Measurements from ENCODE around the gene SLC40A1. TPM values are rescaled to one million over a fixed set of nuclear protein-coding genes. Genes with fewer than 3 reads are reported as not detected.
A peak's percentile ranks its signal among the peaks of the same experiment; 100 is the strongest.

The SLC40A1 gene
- total RNA-seq, 1 donor from 2014 or later: not detected

GRCh38 chr2:189627789-189628188 lies 47.2 kb upstream of the SLC40A1 start:
- Mint-ChIP-seq H3K27me3 (ENCODE audit: insufficient read depth, low read depth) (no peaks in the 10 kb centered on the region), H3K9me3 (no peaks in the 10 kb centered on the region), H3K27ac (no peak overlapping the region), H3K4me3 (no peak overlapping the region), H3K4me1 (no peaks in the 10 kb centered on the region), H3K36me3 (no peaks in the 10 kb centered on the region)
- DNase-seq (ENCODE audit: low spot score): no peak
- Histone ChIP-seq H3K79me2 (ENCODE audit: low read depth) (no peaks in the 10 kb centered on the region), H4K20me1 (ENCODE audit: low read depth) (no peaks in the 10 kb centered on the region), H3K36me3 (no peaks in the 10 kb centered on the region), H3K4me2 (no peak overlapping the region), H3F3A (ENCODE audit: low read depth) (no peaks in the 10 kb centered on the region), H3K4me1 (no peaks in the 10 kb centered on the region), H3K27ac (no peak overlapping the region), H3K4me3 (no peak overlapping the region), H3K9me3 (ENCODE audit: low read depth) (no peaks in the 10 kb centered on the region), H3K9ac (no peak overlapping the region), H3K27me3 (no peaks in the 10 kb centered on the region), H2AFZ (replicated peaks) (no peak overlapping the region)
- TF ChIP-seq EZH2 (IDR thresholded peaks at IDR 0.05) (no peak), EZH2phosphoT487 (IDR thresholded peaks at IDR 0.05) (no peak), CTCF (IDR thresholded peaks at IDR 0.05) (no peak)

- H3K27ac Mint-ChIP-seq: no peak overlapping the region
- H3K4me3 ChIP-seq: no peak overlapping the region
- H2AFZ ChIP-seq (replicated peaks): no peak overlapping the region
- no peaks in the 10 kb centered on the region for H3K4me1 ChIP-seq
- H3K4me3 Mint-ChIP-seq: no peak overlapping the region
- no peaks in the 10 kb centered on the region for H3K27me3 Mint-ChIP-seq (ENCODE audit: insufficient read depth, low read depth)
- no peaks in the 10 kb centered on the region for H3K9me3 Mint-ChIP-seq
- H4K20me1 ChIP-seq (ENCODE audit: low read depth): no peaks in the 10 kb centered on the region
- H3K9me3 ChIP-seq (ENCODE audit: low read depth): no peaks in the 10 kb centered on the region
- no peaks in the 10 kb centered on the region for H3F3A ChIP-seq (ENCODE audit: low read depth)
- H3K4me2 ChIP-seq: no peak overlapping the region
- H3K4me1 Mint-ChIP-seq: no peaks in the 10 kb centered on the region
- no peaks in the 10 kb centered on the region for H3K36me3 ChIP-seq
- no peaks in the 10 kb centered on the region for H3K79me2 ChIP-seq (ENCODE audit: low read depth)
- H3K27me3 ChIP-seq: no peaks in the 10 kb centered on the region
- no peak for DNase-seq (ENCODE audit: low spot score)
- no peaks in the 10 kb centered on the region for H3K36me3 Mint-ChIP-seq
- H3K27ac ChIP-seq: no peak overlapping the region
- TF ChIP-seq EZH2phosphoT487 (IDR thresholded peaks at IDR 0.05) (no peak), EZH2 (IDR thresholded peaks at IDR 0.05) (no peak), CTCF (IDR thresholded peaks at IDR 0.05) (no peak)
- no peak overlapping the region for H3K9ac ChIP-seq
These were observed 45.0 kb upstream of the SLC40A1 start for GRCh38 chr2:189625636-189626035.

GRCh38 chr2:189624648-189625355 lies 44.2 kb upstream of the SLC40A1 start:
- Mint-ChIP-seq H3K27me3 (ENCODE audit: insufficient read depth, low read depth) (no peaks in the 10 kb centered on the region), H3K4me3 (no peak overlapping the region), H3K36me3 (no peaks in the 10 kb centered on the region), H3K4me1 (no peaks in the 10 kb centered on the region), H3K9me3 (no peaks in the 10 kb centered on the region), H3K27ac (no peak overlapping the region)
- no peak for TF ChIP-seq CTCF (IDR thresholded peaks at IDR 0.05)
- TF ChIP-seq EZH2 (IDR thresholded peaks at IDR 0.05): no peak
- TF ChIP-seq EZH2phosphoT487 (IDR thresholded peaks at IDR 0.05): no peak
- Histone ChIP-seq H2AFZ (replicated peaks) (peak overlapping the region; percentile 12), H3K79me2 (ENCODE audit: low read depth) (no peaks in the 10 kb centered on the region), H3K27me3 (no peaks in the 10 kb centered on the region), H3F3A (ENCODE audit: low read depth) (no peaks in the 10 kb centered on the region), H3K4me1 (no peaks in the 10 kb centered on the region), H3K9me3 (ENCODE audit: low read depth) (no peaks in the 10 kb centered on the region), H3K27ac (no peak overlapping the region), H3K4me3 (no peak overlapping the region), H3K4me2 (no peak overlapping the region), H3K9ac (no peak overlapping the region), H4K20me1 (ENCODE audit: low read depth) (no peaks in the 10 kb centered on the region), H3K36me3 (no peaks in the 10 kb centered on the region)
- no peak for DNase-seq (ENCODE audit: low spot score)
